ACC112 (cell line): ENCODE measurements around the gene LRP1B.
A peak's percentile ranks its signal among the peaks of the same experiment; 100 is the strongest.
"Not testable (repeated sequence)": the region's sequence is repeated elsewhere in the genome, so short reads cannot be mapped to it uniquely, and the experiment has no call there.

Experiments used
- H2AFZ ChIP-seq: fragments of 200-600 bp; sonication (generic); one replicate; pipeline ENCODE4 v1.6.0; 2017; ENCODE audit warnings: antibody characterized with exemption, low read length; ENCODE audit not compliant: unreplicated experiment
- H3K27ac ChIP-seq: fragments of 200-600 bp; sonication (generic); 2 replicates; pipeline ENCODE4 v1.5.1; 2014; ENCODE audit warnings: low read depth, mild to moderate bottlenecking, antibody characterized with exemption, low read length, moderate library complexity
- H3K27me3 ChIP-seq: fragments of 200-600 bp; sonication (generic); 2 replicates; pipeline ENCODE4 v1.6.1; 2014; ENCODE audit warnings: mild to moderate bottlenecking, antibody characterized with exemption, low read length, moderate library complexity, mixed read lengths; ENCODE audit not compliant: insufficient read depth
- H3K36me3 ChIP-seq: fragments of 200-600 bp; sonication (generic); 2 replicates; pipeline ENCODE4 v1.6.1; 2016; ENCODE audit warnings: mild to moderate bottlenecking, antibody characterized with exemption, low read length, moderate library complexity, mixed read lengths; ENCODE audit not compliant: insufficient read depth
- H3K4me1 ChIP-seq: fragments of 200-600 bp; sonication (generic); one replicate; pipeline ENCODE4 v1.6.1; 2016; ENCODE audit warnings: low read length, mixed read lengths; ENCODE audit not compliant: insufficient read depth, unreplicated experiment, control insufficient read depth
- H3K4me3 ChIP-seq: fragments of 200-600 bp; sonication (generic); 2 replicates; pipeline ENCODE4 v1.5.1; 2014; ENCODE audit warnings: mild to moderate bottlenecking, low read depth, low read length
- H3K79me2 ChIP-seq: fragments of 200-600 bp; sonication (generic); one replicate; pipeline ENCODE4 v1.6.0; 2016; ENCODE audit warnings: low read length; ENCODE audit not compliant: control insufficient read depth, unreplicated experiment, insufficient read depth

Gene LRP1B

GRCh38 chr2:140988597-140988996, 1142.2 kb downstream of the LRP1B start:
- Histone ChIP-seq H2AFZ (no peak overlapping the region), H3K4me3 (0 out of 2 replicates have a peak overlapping the region, but pooled peaks have one; percentile 9), H3K27ac (peak overlapping the region; percentile 21; the same call in 1 of the 2 replicates), H3K79me2 (no peaks in the 10 kb centered on the region), H3K36me3 (no peaks in the 10 kb centered on the region), H3K4me1 (peaks cover 28% of the 10 kb centered on the region), H3K27me3 (no peaks in the 10 kb centered on the region)

GRCh38 chr2:140986456-140986855, 1144.4 kb downstream of the LRP1B start:
- no peak overlapping the region for H3K27ac ChIP-seq
- H3K4me1 ChIP-seq, result peaks cover 27% of the 10 kb centered on the region
- no peaks in the 10 kb centered on the region for H3K79me2 ChIP-seq
- H3K36me3 ChIP-seq, result no peaks in the 10 kb centered on the region
- H2AFZ ChIP-seq, result no peak overlapping the region
- H3K27me3 ChIP-seq, result no peaks in the 10 kb centered on the region
- no peak overlapping the region for H3K4me3 ChIP-seq

GRCh38 chr2:140975237-140975636, 1155.6 kb downstream of the LRP1B start:
- no peak overlapping the region for H3K4me3 ChIP-seq
- H3K27me3 ChIP-seq, result no peaks in the 10 kb centered on the region

GRCh38 chr2:140972724-140973123, 1158.1 kb downstream of the LRP1B start:
- no peaks in the 10 kb centered on the region for H3K79me2 ChIP-seq
- no peak overlapping the region for H3K4me3 ChIP-seq
- no peak overlapping the region for H2AFZ ChIP-seq
- no peak overlapping the region for H3K27ac ChIP-seq
- peaks cover 8% of the 10 kb centered on the region for H3K4me1 ChIP-seq
- H3K27me3 ChIP-seq, result no peaks in the 10 kb centered on the region
- no peaks in the 10 kb centered on the region for H3K36me3 ChIP-seq

More at GRCh38 chr2:140975237-140975636, 1155.6 kb downstream of the LRP1B start:
- H3K27ac ChIP-seq, result peak overlapping the region; percentile 30
- H3K36me3 ChIP-seq, result no peaks in the 10 kb centered on the region
- H3K4me1 ChIP-seq, result peaks cover 8% of the 10 kb centered on the region
- H2AFZ ChIP-seq, result peak overlapping the region; percentile 48
- H3K79me2 ChIP-seq, result no peaks in the 10 kb centered on the region

GRCh38 chr2:140964324-140964723, 1166.5 kb downstream of the LRP1B start:
- not testable (repeated sequence) for H3K27me3 ChIP-seq, H3K27ac ChIP-seq, H3K4me1 ChIP-seq, H3K36me3 ChIP-seq, H3K4me3 ChIP-seq, H3K79me2 ChIP-seq, H2AFZ ChIP-seq

- H2AFZ ChIP-seq, result no peak overlapping the region
- no peak overlapping the region for H3K4me3 ChIP-seq
- H3K27ac ChIP-seq, result no peak overlapping the region
- H3K27me3 ChIP-seq, result no peaks in the 10 kb centered on the region
- H3K4me1 ChIP-seq, result no peaks in the 10 kb centered on the region
- H3K36me3 ChIP-seq, result no peaks in the 10 kb centered on the region
- no peaks in the 10 kb centered on the region for H3K79me2 ChIP-seq
These were observed 1180.9 kb downstream of the LRP1B start for GRCh38 chr2:140949932-140950331.

- Histone ChIP-seq H2AFZ (no peak overlapping the region), H3K4me3 (no peak overlapping the region), H3K27me3 (no peaks in the 10 kb centered on the region), H3K36me3 (no peaks in the 10 kb centered on the region), H3K4me1 (no peaks in the 10 kb centered on the region), H3K27ac (no peak overlapping the region), H3K79me2 (no peaks in the 10 kb centered on the region)
These were observed 1183.6 kb downstream of the LRP1B start for GRCh38 chr2:140947236-140947635.

- no peak overlapping the region for H3K27ac ChIP-seq
- H2AFZ ChIP-seq, result no peak overlapping the region
- H3K27me3 ChIP-seq, result no peaks in the 10 kb centered on the region
- H3K79me2 ChIP-seq, result no peaks in the 10 kb centered on the region
- H3K4me3 ChIP-seq, result no peak overlapping the region
- H3K4me1 ChIP-seq, result no peaks in the 10 kb centered on the region
- H3K36me3 ChIP-seq, result no peaks in the 10 kb centered on the region
These were observed 1186.9 kb downstream of the LRP1B start for GRCh38 chr2:140943867-140944266.

- no peak overlapping the region for H2AFZ ChIP-seq
- H3K79me2 ChIP-seq, result no peaks in the 10 kb centered on the region
- H3K4me1 ChIP-seq, result no peaks in the 10 kb centered on the region
- no peaks in the 10 kb centered on the region for H3K36me3 ChIP-seq
- H3K4me3 ChIP-seq, result no peak overlapping the region
- H3K27ac ChIP-seq, result no peak overlapping the region
- H3K27me3 ChIP-seq, result no peaks in the 10 kb centered on the region
These were observed 1188.5 kb downstream of the LRP1B start for GRCh38 chr2:140942284-140942683.

GRCh38 chr2:140929849-140930248, 1201.0 kb downstream of the LRP1B start:
- H3K79me2 ChIP-seq, result no peaks in the 10 kb centered on the region
- H3K4me3 ChIP-seq, result no peak overlapping the region
- no peaks in the 10 kb centered on the region for H3K27me3 ChIP-seq
- no peaks in the 10 kb centered on the region for H3K4me1 ChIP-seq
- H2AFZ ChIP-seq, result no peak overlapping the region
- H3K27ac ChIP-seq, result no peak overlapping the region
- H3K36me3 ChIP-seq, result no peaks in the 10 kb centered on the region

GRCh38 chr2:140918426-140918825, 1212.4 kb downstream of the LRP1B start:
- H3K27me3 ChIP-seq, result no peaks in the 10 kb centered on the region
- H3K27ac ChIP-seq, result no peak overlapping the region
- no peaks in the 10 kb centered on the region for H3K36me3 ChIP-seq
- H3K79me2 ChIP-seq, result no peaks in the 10 kb centered on the region
- H3K4me1 ChIP-seq, result no peaks in the 10 kb centered on the region
- no peak overlapping the region for H3K4me3 ChIP-seq
- no peak overlapping the region for H2AFZ ChIP-seq
